SK-N-SH (cell line): Measurements from ENCODE around the gene MTUS2. TPM values are rescaled to one million over a fixed set of nuclear protein-coding genes. Genes with fewer than 3 reads are reported as not detected.

Experiments
- CTCF ChIA-PET: fragments of 300-600, 350-600 bp; formaldehyde crosslinking; extraction: SDS; loops from one replicate; lab custom pipeline; 2021; lab: Yijun Ruan, JAX
- POLR2A ChIA-PET: fragments of 350-600 bp; sonication (Branson Sonifier 250); formaldehyde crosslinking; extraction: SDS; loops from one replicate; lab custom pipeline; 2020; ENCODE audit warnings: antibody characterized with exemption, inconsistent platforms; lab: Yijun Ruan, JAX
- DNase-seq: peaks from one replicate; pipeline ENCODE4 v3.0.0; 2012
- H2AFZ ChIP-seq: fragments of 200-600 bp; sonication (generic); 2 replicates; pipeline ENCODE4 v1.8.1; 2016; ENCODE audit warnings: antibody characterized with exemption, mild to moderate bottlenecking, low read depth
- H3F3A ChIP-seq: fragments of 200-600 bp; sonication (generic); replicated peaks from 2 replicates; pipeline ENCODE3; 2016; ENCODE audit warnings: antibody characterized with exemption, mild to moderate bottlenecking; ENCODE audit not compliant: insufficient read depth
- H3K27ac ChIP-seq, 2 experiments: fragments of 200-500 bp in 1 of 2; fragments of 200-600 bp in 1 of 2; sonication (Bioruptor generic) in 1 of 2; sonication (generic), shearing (Covaris generic) in 1 of 2; 2 replicates each; pipeline versions ENCODE4 v1.5.1 to v1.6.1; 2014 to 2016; ENCODE audit warnings: low read depth in 2 of 2, inconsistent platforms in 1 of 2, low read length in 1 of 2, mild to moderate bottlenecking in 1 of 2, mixed read lengths in 1 of 2
- H3K27me3 ChIP-seq: fragments of 200-600 bp; sonication (generic), shearing (Covaris generic); 2 replicates; pipeline ENCODE4 v1.6.1; 2016; ENCODE audit warnings: mixed run types; ENCODE audit not compliant: insufficient read depth
- H3K36me3 ChIP-seq, 2 experiments: fragments of 200-500 bp in 1 of 2; fragments of 200-600 bp in 1 of 2; sonication (Bioruptor generic) in 1 of 2; sonication (generic) in 1 of 2; replicated peaks in 1 of 2; 2 replicates each; pipeline versions ENCODE3 to v1.5.1; 2014 to 2016; ENCODE audit warnings: low read length in 1 of 2, mild to moderate bottlenecking in 1 of 2; ENCODE audit not compliant: insufficient read depth in 2 of 2, control insufficient read depth in 1 of 2
- H3K4me1 ChIP-seq, 2 experiments: fragments of 200-500 bp in 1 of 2; fragments of 200-600 bp in 1 of 2; sonication (Bioruptor generic) in 1 of 2; sonication (generic), shearing (Covaris generic) in 1 of 2; 2 replicates each; pipeline versions ENCODE4 v1.5.1 to v1.6.1; 2014 to 2016; ENCODE audit warnings: low read depth in 1 of 2, low read length in 1 of 2, mixed run types in 1 of 2; ENCODE audit not compliant: insufficient read depth in 2 of 2, control insufficient read depth in 1 of 2
- H3K4me2 ChIP-seq: fragments of 200-600 bp; sonication (generic), shearing (Covaris generic); 2 replicates; pipeline ENCODE4 v1.6.1; 2017; ENCODE audit warnings: mixed run types
- H3K4me3 ChIP-seq, 2 experiments: fragments of 200-500 bp in 1 of 2; fragments of 200-600 bp in 1 of 2; sonication (Bioruptor generic) in 1 of 2; sonication (generic), shearing (Covaris generic) in 1 of 2; 2 replicates each; pipeline versions ENCODE4 v1.5.1 to v1.8.1; 2014 to 2016; ENCODE audit warnings: low read depth in 2 of 2, inconsistent platforms in 1 of 2, low read length in 1 of 2, mild to moderate bottlenecking in 1 of 2, mixed read lengths in 1 of 2, moderate library complexity in 1 of 2
- H3K79me2 ChIP-seq: fragments of 200-600 bp; sonication (generic); 2 replicates; pipeline ENCODE4 v1.8.1; 2017; ENCODE audit warnings: mild to moderate bottlenecking; ENCODE audit not compliant: insufficient read depth
- H3K9ac ChIP-seq: fragments of 200-600 bp; sonication (generic); 2 replicates; pipeline ENCODE4 v1.6.1; 2017; ENCODE audit warnings: mixed run types
- H3K9me2 ChIP-seq: fragments of 200-600 bp; sonication (generic); 2 replicates; pipeline ENCODE4 v1.6.1; 2017; ENCODE audit warnings: mixed run types
- H3K9me3 ChIP-seq: fragments of 200-600 bp; sonication (generic); 2 replicates; pipeline ENCODE4 v1.6.1; 2017; ENCODE audit warnings: mixed run types, mild to moderate bottlenecking, moderate library complexity
- H4K20me1 ChIP-seq: fragments of 200-600 bp; sonication (generic); 2 replicates; pipeline ENCODE4 v1.6.1; 2017; ENCODE audit warnings: mild to moderate bottlenecking, mixed run types; ENCODE audit not compliant: insufficient read depth
- CTCF ChIP-seq: fragments of 200-600 bp; sonication (generic); IDR thresholded peaks from 2 replicates; pipeline ENCODE4 v1.6.1; 2017; ENCODE audit warnings: antibody characterized with exemption, mild to moderate bottlenecking, moderate library complexity
- EZH2phosphoT487 ChIP-seq: fragments of 200-600 bp; sonication (generic); IDR thresholded peaks from 2 replicates; pipeline ENCODE4 v1.6.1; 2017; ENCODE audit warnings: low read depth, mixed run types, mild to moderate bottlenecking, antibody characterized with exemption, moderate library complexity, borderline replicate concordance
- IRF3 ChIP-seq: fragments of 150-350 bp; IDR thresholded peaks from 2 replicates; pipeline ENCODE4 v1.6.1; 2016; ENCODE audit warnings: mild to moderate bottlenecking, low read depth, low read length
- JUND ChIP-seq: IDR thresholded peaks from 2 replicates; pipeline ENCODE4 v1.4.0; 2012
- RAD21 ChIP-seq: IDR thresholded peaks from 2 replicates; pipeline ENCODE4 v1.6.1; 2012; ENCODE audit warnings: mild to moderate bottlenecking, low read length
- REST ChIP-seq: IDR thresholded peaks from 2 replicates; pipeline ENCODE4 v1.6.1; 2012; ENCODE audit warnings: mild to moderate bottlenecking, low read depth, low read length, moderate library complexity
- USF2 ChIP-seq: fragments of 150-350 bp; IDR thresholded peaks from 2 replicates; pipeline ENCODE4 v1.6.1; 2017; ENCODE audit warnings: antibody characterized with exemption, low read length, low read depth, borderline replicate concordance
- ZBTB33 ChIP-seq: IDR thresholded peaks from 2 replicates; pipeline ENCODE4 v1.4.0; 2012; ENCODE audit warnings: low read depth, borderline replicate concordance
- WGBS: methylation state at CpG from one replicate; pipeline ENCODE4 v1.1.6; 2017; ENCODE audit warnings: low lambda C conversion rate; 5-methylcytosine and 5-hydroxymethylcytosine counted together
- polyA plus RNA-seq, 3 experiments: library from polyadenylated mRNA; depleted of rRNA; stranded (reverse); fragments of >200 nt; gene quantifications; 2 replicates each; pipeline ENCODE4 v1.2.3, GENCODE V29; 2012

The MTUS2 gene
- polyA plus RNA-seq, 1 of the 3 experiments (the other 2 are of a cell fraction), result 1.7 TPM

- no peak for TF ChIP-seq ZBTB33
- Histone ChIP-seq H3K79me2 (no peaks in the 10 kb centered on the region), H3K4me2 (no peak overlapping the region), H2AFZ (no peak overlapping the region), H3K9me2 (no peaks in the 10 kb centered on the region), H3K4me3 (no peak overlapping the region), H3K9me3 (no peaks in the 10 kb centered on the region), H3K36me3 (no peaks in the 10 kb centered on the region), H3K27me3 (peaks cover 16% of the 10 kb centered on the region; the same call in 1 of the 2 replicates), H3K9ac (no peak overlapping the region), H3F3A (no peaks in the 10 kb centered on the region), H3K4me1 (no peaks in the 10 kb centered on the region), H3K27ac (no peak overlapping the region), H4K20me1 (no peaks in the 10 kb centered on the region)
- ChIA-PET POLR2A (no interaction called here), CTCF (no interaction called here)
- DNase-seq, result no peak
- WGBS, result 5% methylated on average over 5 of the region's 5 CpGs
Observed at GRCh38 chr13:29125191-29125933, 305.2 kb downstream of the MTUS2 start.

GRCh38 chr13:29125934-29126424 lies 305.8 kb downstream of the MTUS2 start:
- Histone ChIP-seq H4K20me1 (no peaks in the 10 kb centered on the region), H3F3A (no peaks in the 10 kb centered on the region), H3K4me1 (no peaks in the 10 kb centered on the region), H3K27me3 (peaks cover 16% of the 10 kb centered on the region; the same call in 1 of the 2 replicates), H3K27ac (no peak overlapping the region), H3K4me3 (no peak overlapping the region), H2AFZ (no peak overlapping the region), H3K4me2 (no peak overlapping the region), H3K9me3 (no peaks in the 10 kb centered on the region), H3K36me3 (no peaks in the 10 kb centered on the region), H3K9me2 (no peaks in the 10 kb centered on the region), H3K79me2 (no peaks in the 10 kb centered on the region), H3K9ac (no peak overlapping the region)
- ChIA-PET POLR2A (no interaction called here), CTCF (no interaction called here)
- no peak for DNase-seq
- TF ChIP-seq EZH2phosphoT487 (no peak), JUND (no peak)
- 5% methylated on average over 5 of the region's 5 CpGs for WGBS

GRCh38 chr13:29129616-29130015 lies 309.5 kb downstream of the MTUS2 start:
- Histone ChIP-seq H3K27me3 (peaks cover 16% of the 10 kb centered on the region; the same call in 1 of the 2 replicates), H3K79me2 (no peaks in the 10 kb centered on the region), H3K36me3 (no peaks in the 10 kb centered on the region), H4K20me1 (no peaks in the 10 kb centered on the region), H3K4me3 (no peak overlapping the region), H3K27ac (no peak overlapping the region), H3K9ac (no peak overlapping the region), H3K4me2 (no peak overlapping the region), H3F3A (no peaks in the 10 kb centered on the region), H2AFZ (no peak overlapping the region), H3K9me2 (no peaks in the 10 kb centered on the region), H3K9me3 (no peaks in the 10 kb centered on the region), H3K4me1 (no peaks in the 10 kb centered on the region)
- no peak for DNase-seq
- ChIA-PET CTCF (no interaction called here), POLR2A (no interaction called here)
- WGBS, result 2% methylated on average over 2 of the region's 2 CpGs
- TF ChIP-seq IRF3, result no peak
- TF ChIP-seq RAD21, result no peak
- no peak for TF ChIP-seq REST
- TF ChIP-seq USF2, result no peak
- TF ChIP-seq CTCF, result no peak
